ENCODE measurements around the gene RPAP3. TPM values are rescaled to one million over a fixed set of nuclear protein-coding genes. Genes with fewer than 3 reads are reported as not detected.

The RPAP3 gene
- total RNA-seq, 2 donors from 2014 or later, result 12.2 to 14.3 TPM

GRCh38 chr12:47745485-47746041, 39.7 kb upstream of the RPAP3 start:
- DNase-seq (ENCODE audit: low spot score), result no peak
- peaks cover 9% of the 10 kb centered on the region for H3K36me3 ChIP-seq
- no peaks in the 10 kb centered on the region for H3K9me3 ChIP-seq
- no peaks in the 10 kb centered on the region for H3K27me3 ChIP-seq
- peaks cover 0 to 32% of the 10 kb centered on the region in 2 donors for H3K4me1 ChIP-seq
- peak overlapping the region in 1 of 2 donors; percentile 48 for H3K27ac ChIP-seq
- no peak for TF ChIP-seq CTCF (IDR thresholded peaks at IDR 0.05)
- H3K4me3 ChIP-seq, result no peak overlapping the region

GRCh38 chr12:47744778-47745436, 39.1 kb upstream of the RPAP3 start:
- Histone ChIP-seq H3K9me3 (no peaks in the 10 kb centered on the region), H3K4me3 (no peak overlapping the region), H3K27ac (peak overlapping the region in 1 of 2 donors; percentile 48), H3K27me3 (no peaks in the 10 kb centered on the region), H3K4me1 (peaks cover 0 to 33% of the 10 kb centered on the region in 2 donors), H3K36me3 (peaks cover 4% of the 10 kb centered on the region)
- TF ChIP-seq CTCF (IDR thresholded peaks at IDR 0.05), result no peak
- DNase-seq (ENCODE audit: low spot score), result no peak

GRCh38 chr12:47744005-47744651, 38.3 kb upstream of the RPAP3 start:
- TF ChIP-seq CTCF (IDR thresholded peaks at IDR 0.05), result peak in 1 of 2 donors; percentile 47
- Histone ChIP-seq H3K4me1 (peaks cover 0 to 41% of the 10 kb centered on the region in 2 donors), H3K27me3 (no peaks in the 10 kb centered on the region), H3K27ac (no peak overlapping the region), H3K36me3 (no peaks in the 10 kb centered on the region), H3K4me3 (no peak overlapping the region), H3K9me3 (no peaks in the 10 kb centered on the region)
- DNase-seq (ENCODE audit: low spot score), result no peak

- DNase-seq (ENCODE audit: low spot score), result no peak
- H3K27ac ChIP-seq, result no peak overlapping the region
- H3K9me3 ChIP-seq, result no peaks in the 10 kb centered on the region
- TF ChIP-seq CTCF (IDR thresholded peaks at IDR 0.05), result no peak
- peaks cover 0 to 48% of the 10 kb centered on the region in 2 donors for H3K4me1 ChIP-seq
- no peaks in the 10 kb centered on the region for H3K36me3 ChIP-seq
- H3K27me3 ChIP-seq, result no peaks in the 10 kb centered on the region
- no peak overlapping the region for H3K4me3 ChIP-seq
These were observed 37.6 kb upstream of the RPAP3 start for GRCh38 chr12:47743311-47743860.

GRCh38 chr12:47742253-47742825, 36.5 kb upstream of the RPAP3 start:
- H3K27me3 ChIP-seq, result no peaks in the 10 kb centered on the region
- H3K27ac ChIP-seq, result no peak overlapping the region
- H3K36me3 ChIP-seq, result no peaks in the 10 kb centered on the region
- no peak for DNase-seq (ENCODE audit: low spot score)
- peak; percentile 91 to 92 for TF ChIP-seq CTCF (IDR thresholded peaks at IDR 0.05)
- peaks cover 0 to 58% of the 10 kb centered on the region in 2 donors for H3K4me1 ChIP-seq
- H3K4me3 ChIP-seq, result no peak overlapping the region
- no peaks in the 10 kb centered on the region for H3K9me3 ChIP-seq
